ENCODE results near the gene SLIT3.

- TF ChIP-seq POLR2AphosphoS5 (IDR thresholded peaks at IDR 0.05; ENCODE audit: low read depth, low read length) (no peak), POLR2A (IDR thresholded peaks at IDR 0.05; ENCODE audit: low read depth, low read length) (no peak), TAF1 (IDR thresholded peaks at IDR 0.05; ENCODE audit: low read depth, low read length) (no peak)
Observed at GRCh38 chr5:168947212-168947868, 353.6 kb downstream of the SLIT3 start.

Data from GM12891 (cell line).